Mesenchymal stem cell (in vitro differentiated cells and primary cell): ENCODE data around the gene ARAP3.

Source experiments
- DNase-seq: peaks from one replicate; pipeline ENCODE4 v3.0.0-alpha.2; 2013
- H2AFZ ChIP-seq: one replicate; pipeline ENCODE4 v1.6.1; 2013; ENCODE audit warnings: low read depth, mild to moderate bottlenecking, control low read depth, inconsistent platforms, low read length, moderate library complexity
- H2AK5ac ChIP-seq: 2 replicates; pipeline ENCODE4 v1.6.1; 2013; ENCODE audit warnings: low read length, moderate library complexity, mild to moderate bottlenecking, inconsistent platforms; ENCODE audit not compliant: severe bottlenecking
- H2BK120ac ChIP-seq: one replicate; pipeline ENCODE4 v1.6.1; 2013; ENCODE audit warnings: low read depth, mild to moderate bottlenecking, inconsistent platforms, low read length, moderate library complexity
- H2BK12ac ChIP-seq, 2 experiments: one replicate each; pipeline ENCODE4 v1.6.1; 2013; ENCODE audit warnings: inconsistent platforms in 2 of 2, low read length in 2 of 2, mild to moderate bottlenecking in 2 of 2, moderate library complexity in 2 of 2, control low read depth in 1 of 2
- H2BK15ac ChIP-seq: one replicate; pipeline ENCODE4 v1.6.1; 2013; ENCODE audit warnings: mild to moderate bottlenecking, low read depth, inconsistent platforms; ENCODE audit not compliant: poor library complexity, severe bottlenecking
- H2BK5ac ChIP-seq: 2 replicates; pipeline ENCODE4 v1.6.1; 2013; ENCODE audit warnings: low read depth, mild to moderate bottlenecking, low read length, control low read depth, inconsistent platforms; ENCODE audit not compliant: poor library complexity, severe bottlenecking
- H3K14ac ChIP-seq, 2 experiments: one replicate each; pipeline ENCODE4 v1.6.1; 2013; ENCODE audit warnings: inconsistent platforms in 2 of 2, low read length in 2 of 2, control low read depth in 1 of 2, mild to moderate bottlenecking in 1 of 2, moderate library complexity in 1 of 2
- H3K18ac ChIP-seq, 2 experiments: one replicate each; pipeline ENCODE4 v1.6.1; 2013; ENCODE audit warnings: inconsistent platforms in 2 of 2, low read length in 2 of 2, control low read depth in 1 of 2, low read depth in 1 of 2, mild to moderate bottlenecking in 1 of 2
- H3K23ac ChIP-seq, 2 experiments: one replicate each; pipeline ENCODE4 v1.6.1; 2013; ENCODE audit warnings: inconsistent platforms in 2 of 2, low read length in 2 of 2, mild to moderate bottlenecking in 2 of 2, moderate library complexity in 2 of 2, control low read depth in 1 of 2
- H3K27ac ChIP-seq: 2 replicates; pipeline ENCODE4 v1.5.1; 2013; ENCODE audit warnings: mild to moderate bottlenecking, moderate library complexity, low read length, control low read depth, inconsistent platforms; ENCODE audit not compliant: poor library complexity, severe bottlenecking
- H3K27me3 ChIP-seq, 2 experiments: 2 replicates each; pipeline versions ENCODE4 v1.6.1 to v1.7.0; 2013; ENCODE audit warnings: low read length in 2 of 2, mild to moderate bottlenecking in 2 of 2, moderate library complexity in 2 of 2, control low read depth in 1 of 2, inconsistent platforms in 1 of 2; ENCODE audit not compliant: control insufficient read depth in 1 of 2, insufficient read depth in 1 of 2
- H3K36me3 ChIP-seq, 2 experiments: 2 replicates each; pipeline versions ENCODE4 v1.6.1 to v1.7.0; 2013; ENCODE audit warnings: low read length in 2 of 2, control low read depth in 1 of 2, inconsistent platforms in 1 of 2, low read depth in 1 of 2, mild to moderate bottlenecking in 1 of 2; ENCODE audit not compliant: insufficient read depth in 2 of 2, control insufficient read depth in 1 of 2
- H3K4ac ChIP-seq, 2 experiments: one replicate each; pipeline ENCODE4 v1.6.1; 2013; ENCODE audit warnings: inconsistent platforms in 2 of 2, low read length in 2 of 2, mild to moderate bottlenecking in 2 of 2, moderate library complexity in 2 of 2, control low read depth in 1 of 2, low read depth in 1 of 2
- H3K4me1 ChIP-seq: 2 replicates; pipeline ENCODE4 v1.6.1; 2013; ENCODE audit warnings: low read depth, low read length, control low read depth; ENCODE audit not compliant: control insufficient read depth, insufficient read depth
- H3K4me2 ChIP-seq: 2 replicates; pipeline ENCODE4 v1.6.1; 2013; ENCODE audit warnings: low read length, mild to moderate bottlenecking, inconsistent platforms; ENCODE audit not compliant: poor library complexity, severe bottlenecking
- H3K4me3 ChIP-seq, 2 experiments: 2 replicates each; pipeline versions ENCODE4 v1.5.1 to v1.7.0; 2013; ENCODE audit warnings: low read length in 2 of 2, mild to moderate bottlenecking in 2 of 2, control low read depth in 1 of 2, low read depth in 1 of 2; ENCODE audit not compliant: insufficient read depth in 1 of 2
- H3K79me1 ChIP-seq: replicated peaks from 2 replicates; pipeline ENCODE4 v1.6.1; 2013; ENCODE audit warnings: mild to moderate bottlenecking, control low read depth, low read length, inconsistent platforms; ENCODE audit not compliant: poor library complexity, severe bottlenecking
- H3K9ac ChIP-seq: 2 replicates; pipeline ENCODE4 v1.7.0; 2013; ENCODE audit warnings: mild to moderate bottlenecking, low read length, moderate library complexity
- H3K9me3 ChIP-seq: 2 replicates; pipeline ENCODE4 v1.7.0; 2013; ENCODE audit warnings: mild to moderate bottlenecking, low read length; ENCODE audit not compliant: control insufficient read depth
- H4K8ac ChIP-seq: one replicate; pipeline ENCODE4 v1.6.1; 2013; ENCODE audit warnings: inconsistent platforms, mild to moderate bottlenecking, low read length, moderate library complexity
- H4K91ac ChIP-seq: one replicate; pipeline ENCODE4 v1.6.1; 2013; ENCODE audit warnings: mild to moderate bottlenecking, low read length, inconsistent platforms
- WGBS: methylation state at CpG from one replicate; pipeline ENCODE4 v1.1.7; 2013; ENCODE audit warnings: mixed read lengths; 5-methylcytosine and 5-hydroxymethylcytosine counted together

ARAP3 gene

GRCh38 chr5:141697586-141697985 lies 15.6 kb upstream of the ARAP3 start:
- H3K23ac ChIP-seq = no peak overlapping the region
- no peak overlapping the region for H3K4me2 ChIP-seq
- H3K36me3 ChIP-seq = no peaks in the 10 kb centered on the region
- H3K18ac ChIP-seq = no peak overlapping the region
- no peak overlapping the region for H4K8ac ChIP-seq
- H2AK5ac ChIP-seq = no peak overlapping the region
- no peak overlapping the region for H2BK120ac ChIP-seq
- no peak overlapping the region for H3K14ac ChIP-seq
- H3K4ac ChIP-seq = no peak overlapping the region
- no peak overlapping the region for H2BK15ac ChIP-seq
- no peak overlapping the region for H2BK5ac ChIP-seq
- H2BK12ac ChIP-seq = no peak overlapping the region
- peaks cover 61 to 63% of the 10 kb centered on the region in 2 experiments for H3K27me3 ChIP-seq
- DNase-seq = no peak
- H2AFZ ChIP-seq = no peak overlapping the region
- no peaks in the 10 kb centered on the region for H3K9me3 ChIP-seq
- H4K91ac ChIP-seq = no peak overlapping the region
- H3K79me1 ChIP-seq = no peaks in the 10 kb centered on the region
- H3K4me3 ChIP-seq = no peak overlapping the region
- H3K27ac ChIP-seq = no peak overlapping the region
- H3K4me1 ChIP-seq = peaks cover 23% of the 10 kb centered on the region
- 86% methylated on average over 3 of the region's 3 CpGs for WGBS
- H3K9ac ChIP-seq = no peak overlapping the region

GRCh38 chr5:141696431-141696830 lies 14.4 kb upstream of the ARAP3 start:
- no peak overlapping the region for H2BK120ac ChIP-seq
- H4K8ac ChIP-seq = no peak overlapping the region
- peaks cover 23% of the 10 kb centered on the region for H3K4me1 ChIP-seq
- no peak overlapping the region for H3K27ac ChIP-seq
- H3K9ac ChIP-seq = no peak overlapping the region
- H3K36me3 ChIP-seq = no peaks in the 10 kb centered on the region
- 91% methylated on average over 2 of the region's 2 CpGs for WGBS
- no peak overlapping the region for H3K4me2 ChIP-seq
- no peak overlapping the region for H2BK12ac ChIP-seq
- no peak overlapping the region for H3K18ac ChIP-seq
- no peak overlapping the region for H4K91ac ChIP-seq
- no peak overlapping the region for H3K4me3 ChIP-seq
- H3K14ac ChIP-seq = no peak overlapping the region
- no peak overlapping the region for H3K23ac ChIP-seq
- H3K27me3 ChIP-seq = peaks cover 54 to 57% of the 10 kb centered on the region in 2 experiments
- no peak overlapping the region for H2BK15ac ChIP-seq
- no peaks in the 10 kb centered on the region for H3K9me3 ChIP-seq
- no peaks in the 10 kb centered on the region for H3K79me1 ChIP-seq
- no peak overlapping the region for H2AK5ac ChIP-seq
- H3K4ac ChIP-seq = no peak overlapping the region
- no peak overlapping the region for H2BK5ac ChIP-seq
- H2AFZ ChIP-seq = no peak overlapping the region
- DNase-seq = no peak

- no peak overlapping the region for H3K4me2 ChIP-seq
- no peak overlapping the region for H3K18ac ChIP-seq
- H2BK15ac ChIP-seq = no peak overlapping the region
- H4K91ac ChIP-seq = no peak overlapping the region
- no peak overlapping the region for H4K8ac ChIP-seq
- no peak overlapping the region for H3K4me3 ChIP-seq
- H3K27ac ChIP-seq = no peak overlapping the region
- H3K23ac ChIP-seq = no peak overlapping the region
- H3K14ac ChIP-seq = no peak overlapping the region
- H3K9me3 ChIP-seq = no peaks in the 10 kb centered on the region
- no peaks in the 10 kb centered on the region for H3K36me3 ChIP-seq
- WGBS = 70% methylated on average over 11 of the region's 11 CpGs
- H2BK12ac ChIP-seq = no peak overlapping the region
- no peak overlapping the region for H2AK5ac ChIP-seq
- no peak overlapping the region for H3K9ac ChIP-seq
- no peak overlapping the region for H2AFZ ChIP-seq
- no peak overlapping the region for H2BK120ac ChIP-seq
- H3K79me1 ChIP-seq = no peaks in the 10 kb centered on the region
- no peak overlapping the region for H3K4ac ChIP-seq
- DNase-seq = no peak
- H3K4me1 ChIP-seq = peaks cover 23% of the 10 kb centered on the region
- no peak overlapping the region for H2BK5ac ChIP-seq
- peaks cover 54 to 57% of the 10 kb centered on the region in 2 experiments for H3K27me3 ChIP-seq
These were observed 13.7 kb upstream of the ARAP3 start for GRCh38 chr5:141695627-141696215.

GRCh38 chr5:141694479-141694878 lies 12.4 kb upstream of the ARAP3 start:
- no peak overlapping the region for H4K91ac ChIP-seq
- peaks cover 23% of the 10 kb centered on the region for H3K4me1 ChIP-seq
- H2BK15ac ChIP-seq = no peak overlapping the region
- H2AFZ ChIP-seq = no peak overlapping the region
- no peak overlapping the region for H3K14ac ChIP-seq
- no peak overlapping the region for H2AK5ac ChIP-seq
- no peak overlapping the region for H3K4me2 ChIP-seq
- no peak overlapping the region for H3K27ac ChIP-seq
- 69% methylated on average over 5 of the region's 5 CpGs for WGBS
- H2BK12ac ChIP-seq = no peak overlapping the region
- H3K18ac ChIP-seq = no peak overlapping the region
- no peaks in the 10 kb centered on the region for H3K79me1 ChIP-seq
- no peak overlapping the region for H3K9ac ChIP-seq
- peaks cover 54 to 57% of the 10 kb centered on the region in 2 experiments for H3K27me3 ChIP-seq
- no peak overlapping the region for H3K23ac ChIP-seq
- H3K4me3 ChIP-seq = no peak overlapping the region
- no peaks in the 10 kb centered on the region for H3K36me3 ChIP-seq
- H4K8ac ChIP-seq = no peak overlapping the region
- H2BK5ac ChIP-seq = no peak overlapping the region
- H2BK120ac ChIP-seq = no peak overlapping the region
- no peaks in the 10 kb centered on the region for H3K9me3 ChIP-seq
- H3K4ac ChIP-seq = no peak overlapping the region
- DNase-seq = no peak
